ENCODE results near the gene SH2D7. TPM values are rescaled to one million over a fixed set of nuclear protein-coding genes. Genes with fewer than 3 reads are reported as not detected.

SH2D7 gene
- polyA plus RNA-seq, 1 donor, result 0.98 TPM

DNA sequence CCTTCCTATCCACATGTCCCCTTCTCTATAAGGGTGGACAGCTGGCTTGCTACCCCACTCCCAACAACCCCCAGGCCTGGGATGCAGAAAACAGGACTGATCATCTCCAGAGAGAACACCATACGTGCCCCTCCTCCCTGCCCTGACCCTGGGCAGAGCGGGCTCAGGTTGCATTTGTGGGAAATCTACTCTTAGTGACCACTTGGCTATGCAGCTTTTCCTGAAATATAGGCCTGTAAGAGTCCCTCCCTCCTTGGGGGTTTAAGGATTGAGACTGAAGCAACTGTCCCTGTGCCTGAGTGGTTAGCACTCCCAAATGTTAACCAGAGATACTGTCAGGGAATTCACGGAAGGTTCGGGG, 11.7 kb downstream of the SH2D7 start:
- DNase-seq, result no peak

GRCh38 chr15:78104566-78105475, 12.5 kb downstream of the SH2D7 start:
- no peak for DNase-seq

DNA sequence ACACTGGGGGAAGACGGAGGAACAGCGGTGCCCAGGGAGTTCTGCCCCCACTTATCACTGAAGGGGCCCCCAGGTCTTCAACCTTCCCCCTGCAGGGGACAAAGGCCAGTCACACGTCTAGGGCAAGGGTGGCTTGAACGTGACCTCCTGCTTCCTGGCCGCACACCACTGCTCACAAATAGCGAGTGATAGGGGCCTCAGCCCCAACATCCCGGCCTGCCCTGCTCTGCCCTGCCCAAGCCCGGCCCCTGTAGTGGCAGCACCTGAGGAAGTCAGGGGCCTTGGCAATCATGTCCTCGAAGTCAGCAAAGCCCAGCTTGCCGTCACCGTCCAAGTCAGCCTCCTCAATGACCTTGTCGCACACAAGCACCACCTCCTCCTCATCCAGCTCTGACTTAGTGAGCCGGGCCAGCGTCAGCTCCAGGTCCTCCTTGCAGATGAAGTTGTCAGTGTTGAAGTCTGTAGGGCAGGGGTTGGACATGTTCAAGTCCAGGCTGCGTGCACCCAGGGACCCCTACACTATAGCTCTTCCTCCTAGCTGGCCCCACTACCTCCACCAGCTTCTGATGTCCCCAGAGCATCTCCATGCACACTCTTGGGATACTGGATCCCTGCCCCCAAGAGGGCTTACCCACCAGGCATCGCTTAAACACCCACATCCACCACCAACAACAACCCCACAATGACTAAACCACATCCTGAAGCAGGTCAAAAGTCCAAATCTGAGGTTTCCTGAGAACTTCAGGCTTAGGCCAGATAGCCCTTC, 13.3 kb downstream of the SH2D7 start:
- no peak for DNase-seq

DNA sequence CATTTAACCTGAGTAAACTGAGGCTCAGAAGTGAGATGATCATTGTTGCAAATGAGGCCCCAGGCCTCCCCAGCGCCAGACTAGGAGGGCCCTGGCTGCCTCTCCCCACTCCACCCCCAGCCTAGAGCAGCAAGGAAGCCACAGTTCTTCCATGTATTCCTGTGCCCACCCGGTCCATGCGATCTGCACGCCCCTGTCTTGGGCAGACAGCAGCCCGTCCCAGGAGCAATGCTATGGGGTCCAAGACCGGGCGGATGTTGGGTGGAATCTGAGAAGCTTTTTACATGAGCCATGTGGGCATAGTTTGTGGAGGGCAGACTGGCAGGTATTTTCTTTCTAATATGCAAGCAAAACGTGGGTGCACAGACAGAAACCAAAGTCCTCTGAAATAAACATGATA, 15.1 kb downstream of the SH2D7 start:
- DNase-seq, result no peak

DNA sequence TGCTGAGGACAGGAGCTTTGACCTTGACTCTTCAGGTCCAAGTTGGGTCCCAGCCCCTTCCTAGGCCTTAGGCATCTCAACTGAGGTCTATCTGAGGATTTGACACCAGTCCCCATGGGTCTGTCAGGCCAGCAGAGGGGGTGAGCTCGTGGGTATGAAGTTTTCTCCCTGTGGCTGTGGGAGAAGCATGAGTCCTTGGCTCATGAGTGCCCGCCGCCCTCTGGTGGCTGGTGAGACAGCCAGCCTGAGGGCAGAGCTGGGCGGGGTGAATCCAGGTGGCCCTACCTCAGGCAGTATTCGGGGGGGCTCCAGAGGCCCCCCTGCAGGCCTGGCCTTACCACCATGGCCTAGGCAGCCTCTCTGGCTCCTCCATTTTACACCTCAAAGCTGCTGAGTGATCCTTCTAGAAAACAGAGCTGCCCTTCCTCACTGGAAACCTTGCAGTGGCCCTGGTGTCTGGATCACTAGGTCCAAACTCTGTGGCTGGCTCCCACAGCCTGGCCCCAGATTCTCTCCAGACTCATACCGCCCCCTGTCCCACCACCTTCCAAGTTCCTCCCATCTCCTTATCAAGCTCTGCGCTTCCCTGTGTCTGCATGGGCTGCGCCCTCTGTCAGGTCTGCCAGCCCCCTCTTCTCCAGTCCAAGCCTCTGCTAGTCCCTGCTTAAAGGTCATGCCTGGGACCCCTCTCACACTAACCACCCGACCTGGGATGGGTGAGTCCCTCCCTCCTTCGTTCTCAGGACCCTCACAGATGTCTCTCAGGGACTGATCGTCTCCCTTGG, 16.1 kb downstream of the SH2D7 start:
- peak; percentile 59 for DNase-seq

- no peak for DNase-seq
These were observed 16.8 kb downstream of the SH2D7 start for GRCh38 chr15:78109156-78109555.

- DNase-seq, result no peak
These were observed 17.7 kb downstream of the SH2D7 start for GRCh38 chr15:78110096-78110495.

DNA sequence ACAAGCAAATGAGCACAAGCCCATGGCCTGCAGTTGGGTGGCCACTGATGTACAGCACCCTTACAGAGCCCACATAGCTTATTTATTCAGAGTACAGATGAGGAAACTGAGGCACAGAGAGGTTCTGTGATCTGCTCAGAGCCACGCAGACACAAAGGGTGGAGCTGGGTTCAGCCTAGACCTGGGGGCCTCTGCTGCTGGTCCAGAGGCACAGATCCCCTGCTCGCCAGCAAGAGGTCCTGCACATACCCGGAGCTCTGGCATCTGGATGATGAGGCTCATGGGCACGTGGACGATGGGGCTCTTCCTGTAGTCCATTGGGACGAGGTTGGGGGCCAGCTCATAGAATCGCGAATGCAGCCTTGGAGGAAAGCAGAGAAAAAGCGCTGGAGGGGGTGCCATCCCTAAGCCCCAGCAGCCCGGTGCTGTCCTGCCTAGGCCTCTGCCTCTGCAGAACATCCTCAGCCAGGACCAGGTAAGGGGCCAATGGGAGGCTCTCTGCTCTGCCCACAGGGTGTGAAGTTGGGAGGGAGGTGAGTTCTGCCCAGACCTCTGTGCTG, 18.6 kb downstream of the SH2D7 start:
- no peak for DNase-seq

DNA sequence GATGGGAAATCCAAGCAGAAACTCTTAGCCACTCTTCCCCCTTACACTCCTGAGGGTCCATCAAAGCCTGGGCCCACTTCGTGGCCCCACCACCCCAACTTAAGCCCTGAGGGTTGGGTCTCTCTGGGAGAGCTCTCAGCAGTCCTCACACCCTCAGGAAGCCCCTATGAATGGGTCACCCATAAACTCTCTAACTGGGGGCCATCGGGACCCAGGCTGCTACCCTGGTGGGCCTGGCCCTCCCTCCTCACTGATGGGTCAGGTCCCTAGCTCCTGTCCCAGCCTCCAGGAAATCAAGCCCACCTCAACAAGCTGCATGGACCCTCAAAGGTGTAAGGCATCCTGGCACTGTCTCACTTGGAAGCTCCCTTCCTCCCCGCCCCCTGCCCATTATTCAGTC, 19.4 kb downstream of the SH2D7 start:
- DNase-seq, result no peak

DNA sequence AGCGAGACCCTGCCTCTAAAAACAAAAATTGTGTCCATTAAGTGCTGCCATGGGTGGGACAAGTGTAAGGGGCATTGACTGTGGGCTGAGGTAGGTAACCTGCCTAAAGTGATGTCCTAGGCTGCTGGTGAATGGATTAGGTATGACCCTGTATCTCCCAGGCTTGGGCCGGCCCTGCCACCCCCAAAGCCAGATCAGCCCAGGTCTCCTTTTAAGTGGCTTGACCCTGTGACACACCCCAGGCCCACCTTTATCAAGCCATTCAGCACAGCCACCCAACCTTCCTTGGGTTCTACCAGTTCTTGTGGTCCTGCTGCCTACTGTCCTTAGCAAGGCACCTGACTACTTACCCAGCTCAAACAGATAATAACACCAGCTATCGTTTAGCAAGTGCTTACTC, 20.2 kb downstream of the SH2D7 start:
- no peak for DNase-seq

GRCh38 chr15:78120523-78120922, 28.2 kb downstream of the SH2D7 start:
- no peak for DNase-seq

DNA sequence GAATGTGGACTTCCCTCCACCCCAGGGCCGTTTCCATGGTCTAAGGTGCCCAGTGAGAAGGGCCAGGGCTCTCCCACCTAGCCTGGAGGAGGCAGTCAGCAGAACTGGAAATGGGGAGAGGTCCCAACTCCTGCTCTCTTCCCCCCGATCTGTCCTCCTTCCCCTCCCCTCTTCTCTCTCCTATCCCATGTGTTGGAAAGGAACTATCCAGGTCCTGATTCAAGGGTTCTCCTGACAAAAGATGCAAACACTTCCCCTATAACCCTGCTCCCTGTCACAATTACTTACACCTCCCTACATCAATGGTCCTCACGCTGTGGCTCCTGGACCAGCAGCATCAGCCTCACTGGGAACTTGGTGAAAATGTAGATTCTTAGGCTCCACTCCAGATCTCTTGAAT, 32.9 kb downstream of the SH2D7 start:
- DNase-seq, result no peak

DNA sequence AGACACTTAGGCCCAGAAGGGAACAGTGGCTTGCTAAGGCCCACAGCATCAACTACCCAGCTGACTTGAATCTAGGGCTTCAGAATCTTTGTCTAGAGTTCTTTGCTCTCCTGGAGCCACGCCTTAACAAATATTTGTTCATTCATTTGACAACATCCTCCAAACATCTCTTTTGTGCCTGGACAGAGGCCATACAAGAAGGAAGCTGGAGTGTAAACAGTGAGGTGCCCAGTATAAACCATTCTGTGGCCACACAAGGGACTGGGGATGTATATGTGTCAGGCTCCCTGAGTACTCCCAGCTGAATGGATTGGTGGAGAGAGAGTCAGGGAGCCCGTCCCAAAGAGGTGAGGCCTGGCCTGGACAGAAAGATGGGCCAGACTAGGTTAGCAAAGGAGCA, 35.5 kb downstream of the SH2D7 start:
- DNase-seq, result no peak

- no peak for DNase-seq
These were observed 36.9 kb downstream of the SH2D7 start for GRCh38 chr15:78129077-78129750.

DNA sequence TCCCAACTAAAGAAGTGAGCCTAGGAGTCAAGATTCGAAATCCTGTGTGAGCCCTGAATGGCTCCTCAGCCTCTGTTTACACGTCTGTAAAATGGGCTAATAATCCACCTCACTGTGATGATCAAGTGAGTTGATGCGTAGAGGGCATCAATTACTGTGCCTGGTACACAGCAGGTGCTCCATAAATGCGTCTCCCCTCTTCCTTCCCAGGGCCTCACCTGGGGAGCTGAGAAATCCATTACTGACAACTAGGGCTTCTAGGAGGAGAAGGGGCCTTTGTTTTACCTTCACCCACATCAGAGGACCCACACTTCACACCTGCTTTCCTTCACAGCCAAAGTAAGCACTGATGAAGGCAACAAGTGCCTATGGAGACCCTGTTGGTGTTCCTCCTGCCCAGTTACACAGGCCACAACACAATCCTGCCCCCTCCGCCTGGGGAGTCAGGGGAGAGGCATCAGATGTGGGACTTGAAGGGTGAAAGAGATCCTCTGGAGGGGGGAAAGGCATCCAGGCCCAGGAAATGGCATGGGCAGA, 37.5 kb downstream of the SH2D7 start:
- no peak for DNase-seq

GRCh38 chr15:78130466-78131294, 38.3 kb downstream of the SH2D7 start:
- no peak for DNase-seq

DNA sequence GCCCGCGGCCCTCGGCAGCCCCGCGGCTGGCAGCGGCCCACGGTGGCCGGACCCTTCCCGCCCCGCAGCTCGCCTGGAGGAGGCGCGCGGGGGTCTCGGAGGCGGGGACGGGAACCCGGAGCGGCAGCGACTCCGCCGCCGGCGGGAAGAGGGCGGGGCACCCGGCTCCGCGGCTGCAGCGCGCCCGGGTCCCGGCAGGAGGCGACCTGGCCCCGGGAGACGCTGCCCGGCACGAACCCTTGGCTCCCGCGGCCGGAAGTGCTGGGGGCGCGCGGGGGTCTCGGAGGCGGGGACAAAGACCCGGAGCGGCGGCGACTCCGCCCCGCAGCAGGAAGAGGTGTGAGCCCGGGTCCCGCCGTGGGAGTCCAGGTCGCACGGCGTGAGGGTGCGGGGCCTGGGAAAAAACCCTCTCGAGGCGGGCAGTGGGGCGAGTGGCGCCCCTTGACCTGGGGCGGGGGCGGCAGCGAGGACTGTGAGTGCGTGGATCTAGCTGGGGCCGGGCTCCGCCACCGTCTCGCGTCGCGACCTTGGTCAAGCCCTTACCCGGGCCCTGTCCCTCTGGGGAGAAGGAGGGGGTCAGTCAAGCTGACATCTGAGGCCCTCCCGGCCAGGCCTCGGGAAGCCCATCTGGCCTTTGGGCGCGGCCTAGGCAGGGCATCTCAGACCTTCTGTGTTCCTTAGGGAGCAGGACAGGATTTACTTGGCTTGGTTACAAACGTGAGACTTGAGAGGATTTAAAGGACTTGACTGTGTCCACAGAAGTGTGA, 39.1 kb downstream of the SH2D7 start, which contains the start of gene CIB2:
Gene CIB2, minus strand, starts transcription at position 151 of the 767 bp plus-strand sequence. CDS start 230 bp downstream, outside the sequence.
- DNase-seq, result peak; percentile 84

GRCh38 chr15:78133801-78134200, 41.4 kb downstream of the SH2D7 start:
- no peak for DNase-seq

GRCh38 chr15:78139578-78139977, 47.2 kb downstream of the SH2D7 start:
- DNase-seq, result no peak

GRCh38 chr15:78140292-78140691, 47.9 kb downstream of the SH2D7 start:
- no peak for DNase-seq

Data from left kidney (tissue), 2 donors.